ENCODE data around the gene RHD. TPM values are rescaled to one million over a fixed set of nuclear protein-coding genes. Genes with fewer than 3 reads are reported as not detected.

The RHD gene
- total RNA-seq, 1 experiment from 2014 or later: 0.26 TPM

- Histone ChIP-seq H3K4me3 (ENCODE audit: low read length) (no peak overlapping the region), H3K9me2 (replicated peaks; ENCODE audit: insufficient read depth, low read length) (no peaks in the 10 kb centered on the region), H3K27me3 (ENCODE audit: low read length) (no peaks in the 10 kb centered on the region), H3K4me2 (ENCODE audit: low read depth, low read length, poor library complexity, severe bottlenecking) (peak overlapping the region; percentile 77), H4K20me1 (ENCODE audit: insufficient read depth, low read depth, low read length) (no peaks in the 10 kb centered on the region; the same call in 1 of the 2 replicates), H3K9me3 (ENCODE audit: low read length) (no peaks in the 10 kb centered on the region), H2AFZ (ENCODE audit: low read length) (no peak overlapping the region), H3K27ac (ENCODE audit: low read length) (peak overlapping the region; percentile 97), H3K79me2 (ENCODE audit: low read length) (peaks cover 16% of the 10 kb centered on the region), H3K9ac (ENCODE audit: low read length) (0 out of 2 replicates have a peak overlapping the region, but pooled peaks have one; percentile 15), H3K4me1 (ENCODE audit: low read length) (peaks cover 92% of the 10 kb centered on the region), H3K36me3 (ENCODE audit: insufficient read depth, low read length) (peaks cover 20% of the 10 kb centered on the region)
- DNase-seq: no peak
Observed at GRCh38 chr1:25238046-25238445, 34.3 kb upstream of the RHD start.

GRCh38 chr1:25239681-25240541 is 32.4 kb upstream of the RHD start:
- Histone ChIP-seq H3K4me2 (ENCODE audit: low read depth, low read length, poor library complexity, severe bottlenecking) (peak overlapping the region; percentile 61), H2AFZ (ENCODE audit: low read length) (no peak overlapping the region), H3K9ac (ENCODE audit: low read length) (peak overlapping the region; percentile 63), H3K27me3 (ENCODE audit: low read length) (no peaks in the 10 kb centered on the region), H4K20me1 (ENCODE audit: insufficient read depth, low read depth, low read length) (peaks cover 4% of the 10 kb centered on the region; the same call in 1 of the 2 replicates), H3K4me1 (ENCODE audit: low read length) (peaks cover 92% of the 10 kb centered on the region), H3K79me2 (ENCODE audit: low read length) (peaks cover 13% of the 10 kb centered on the region), H3K4me3 (ENCODE audit: low read length) (peak overlapping the region; percentile 60), H3K27ac (ENCODE audit: low read length) (peak overlapping the region; percentile 97), H3K9me3 (ENCODE audit: low read length) (no peaks in the 10 kb centered on the region), H3K9me2 (replicated peaks; ENCODE audit: insufficient read depth, low read length) (no peaks in the 10 kb centered on the region), H3K36me3 (ENCODE audit: insufficient read depth, low read length) (peaks cover 32% of the 10 kb centered on the region)
- peak; percentile 99 for DNase-seq

- no peaks in the 10 kb centered on the region for H3K9me2 ChIP-seq (replicated peaks; ENCODE audit: insufficient read depth, low read length)
- no peak overlapping the region for H3K9ac ChIP-seq (ENCODE audit: low read length)
- no peak overlapping the region for H3K4me3 ChIP-seq (ENCODE audit: low read length)
- peaks cover 36% of the 10 kb centered on the region for H3K79me2 ChIP-seq (ENCODE audit: low read length)
- H3K27ac ChIP-seq (ENCODE audit: low read length): peak overlapping the region; percentile 44; the same call in 1 of the 2 replicates
- H2AFZ ChIP-seq (ENCODE audit: low read length): no peak overlapping the region
- peak overlapping the region; percentile 95 for H3K4me2 ChIP-seq (ENCODE audit: low read depth, low read length, poor library complexity, severe bottlenecking)
- H3K27me3 ChIP-seq (ENCODE audit: low read length): no peaks in the 10 kb centered on the region
- no peak for DNase-seq
- H3K9me3 ChIP-seq (ENCODE audit: low read length): no peaks in the 10 kb centered on the region
- H3K4me1 ChIP-seq (ENCODE audit: low read length): peaks cover 75% of the 10 kb centered on the region
- H3K36me3 ChIP-seq (ENCODE audit: insufficient read depth, low read length): peaks cover 49% of the 10 kb centered on the region
- peaks cover 23% of the 10 kb centered on the region for H4K20me1 ChIP-seq (ENCODE audit: insufficient read depth, low read depth, low read length)
Observed at GRCh38 chr1:25243907-25244306, 28.4 kb upstream of the RHD start.

- Histone ChIP-seq H3K4me2 (ENCODE audit: low read depth, low read length, poor library complexity, severe bottlenecking) (peak overlapping the region; percentile 95), H3K27me3 (ENCODE audit: low read length) (no peaks in the 10 kb centered on the region), H2AFZ (ENCODE audit: low read length) (no peak overlapping the region), H3K4me3 (ENCODE audit: low read length) (peak overlapping the region; percentile 100), H3K36me3 (ENCODE audit: insufficient read depth, low read length) (peaks cover 49% of the 10 kb centered on the region), H3K9ac (ENCODE audit: low read length) (peak overlapping the region; percentile 100), H3K79me2 (ENCODE audit: low read length) (peaks cover 36% of the 10 kb centered on the region), H3K4me1 (ENCODE audit: low read length) (peaks cover 65% of the 10 kb centered on the region), H3K9me3 (ENCODE audit: low read length) (no peaks in the 10 kb centered on the region), H3K9me2 (replicated peaks; ENCODE audit: insufficient read depth, low read length) (no peaks in the 10 kb centered on the region), H4K20me1 (ENCODE audit: insufficient read depth, low read depth, low read length) (peaks cover 23% of the 10 kb centered on the region), H3K27ac (ENCODE audit: low read length) (peak overlapping the region; percentile 91)
- DNase-seq: no peak
Observed at GRCh38 chr1:25245393-25245792, 26.9 kb upstream of the RHD start.

- Histone ChIP-seq H3K9me2 (replicated peaks; ENCODE audit: insufficient read depth, low read length) (no peaks in the 10 kb centered on the region), H3K36me3 (ENCODE audit: insufficient read depth, low read length) (peaks cover 49% of the 10 kb centered on the region), H3K79me2 (ENCODE audit: low read length) (peaks cover 36% of the 10 kb centered on the region), H4K20me1 (ENCODE audit: insufficient read depth, low read depth, low read length) (peaks cover 23% of the 10 kb centered on the region), H3K4me2 (ENCODE audit: low read depth, low read length, poor library complexity, severe bottlenecking) (peak overlapping the region; percentile 95), H3K4me1 (ENCODE audit: low read length) (peaks cover 59% of the 10 kb centered on the region), H3K9me3 (ENCODE audit: low read length) (no peaks in the 10 kb centered on the region), H3K9ac (ENCODE audit: low read length) (peak overlapping the region; percentile 100), H3K27me3 (ENCODE audit: low read length) (no peaks in the 10 kb centered on the region), H2AFZ (ENCODE audit: low read length) (no peak overlapping the region), H3K4me3 (ENCODE audit: low read length) (peak overlapping the region; percentile 100), H3K27ac (ENCODE audit: low read length) (peak overlapping the region; percentile 91)
- no peak for DNase-seq
Observed at GRCh38 chr1:25245809-25246599, 26.3 kb upstream of the RHD start.

- Histone ChIP-seq H4K20me1 (ENCODE audit: insufficient read depth, low read depth, low read length) (peaks cover 23% of the 10 kb centered on the region), H3K9me2 (replicated peaks; ENCODE audit: insufficient read depth, low read length) (no peaks in the 10 kb centered on the region), H2AFZ (ENCODE audit: low read length) (no peak overlapping the region), H3K36me3 (ENCODE audit: insufficient read depth, low read length) (peaks cover 49% of the 10 kb centered on the region), H3K9me3 (ENCODE audit: low read length) (no peaks in the 10 kb centered on the region), H3K79me2 (ENCODE audit: low read length) (peaks cover 36% of the 10 kb centered on the region), H3K27ac (ENCODE audit: low read length) (peak overlapping the region; percentile 91), H3K9ac (ENCODE audit: low read length) (peak overlapping the region; percentile 100), H3K4me3 (ENCODE audit: low read length) (peak overlapping the region; percentile 100), H3K4me2 (ENCODE audit: low read depth, low read length, poor library complexity, severe bottlenecking) (peak overlapping the region; percentile 95), H3K4me1 (ENCODE audit: low read length) (peaks cover 55% of the 10 kb centered on the region), H3K27me3 (ENCODE audit: low read length) (no peaks in the 10 kb centered on the region)
- DNase-seq: no peak
Observed at GRCh38 chr1:25246600-25247023, 25.7 kb upstream of the RHD start.

GRCh38 chr1:25247024-25247828 is 25.1 kb upstream of the RHD start, which contains the start of gene RSRP1:
Gene RSRP1, minus strand, starts transcription at chr1:25247454. Its CDS starts 491 bp downstream, at chr1:25246963.
- Histone ChIP-seq H3K4me1 (ENCODE audit: low read length) (peaks cover 50% of the 10 kb centered on the region), H3K4me3 (ENCODE audit: low read length) (peak within 1 kb of the TSS; percentile 100), H3K4me2 (ENCODE audit: low read depth, low read length, poor library complexity, severe bottlenecking) (peak within 1 kb of the TSS; percentile 95), H3K36me3 (ENCODE audit: insufficient read depth, low read length) (peaks cover 44% of the 10 kb centered on the region), H3K9me2 (replicated peaks; ENCODE audit: insufficient read depth, low read length) (no peaks in the 10 kb centered on the region), H4K20me1 (ENCODE audit: insufficient read depth, low read depth, low read length) (peaks cover 23% of the 10 kb centered on the region), H3K9me3 (ENCODE audit: low read length) (no peaks in the 10 kb centered on the region), H3K27ac (ENCODE audit: low read length) (peak within 1 kb of the TSS; percentile 91), H2AFZ (ENCODE audit: low read length) (peak within 1 kb of the TSS; percentile 76), H3K9ac (ENCODE audit: low read length) (peak within 1 kb of the TSS; percentile 100), H3K79me2 (ENCODE audit: low read length) (peaks cover 36% of the 10 kb centered on the region), H3K27me3 (ENCODE audit: low read length) (no peaks in the 10 kb centered on the region)
- DNase-seq: peak; percentile 99
